Fibroblast of skin of left biceps (primary cell): ENCODE data around the gene NDUFA12.
A peak's percentile ranks its signal among the peaks of the same experiment; 100 is the strongest.
"Not testable (repeated sequence)": the region's sequence is repeated elsewhere in the genome, so short reads cannot be mapped to it uniquely, and the experiment has no call there.

Experiments used
- DNase-seq, 2 experiments: peaks; one replicate each; pipeline ENCODE4 v3.0.0-alpha.2; 2013; ENCODE audit warnings: low read depth in 2 of 2

NDUFA12 gene

DNA sequence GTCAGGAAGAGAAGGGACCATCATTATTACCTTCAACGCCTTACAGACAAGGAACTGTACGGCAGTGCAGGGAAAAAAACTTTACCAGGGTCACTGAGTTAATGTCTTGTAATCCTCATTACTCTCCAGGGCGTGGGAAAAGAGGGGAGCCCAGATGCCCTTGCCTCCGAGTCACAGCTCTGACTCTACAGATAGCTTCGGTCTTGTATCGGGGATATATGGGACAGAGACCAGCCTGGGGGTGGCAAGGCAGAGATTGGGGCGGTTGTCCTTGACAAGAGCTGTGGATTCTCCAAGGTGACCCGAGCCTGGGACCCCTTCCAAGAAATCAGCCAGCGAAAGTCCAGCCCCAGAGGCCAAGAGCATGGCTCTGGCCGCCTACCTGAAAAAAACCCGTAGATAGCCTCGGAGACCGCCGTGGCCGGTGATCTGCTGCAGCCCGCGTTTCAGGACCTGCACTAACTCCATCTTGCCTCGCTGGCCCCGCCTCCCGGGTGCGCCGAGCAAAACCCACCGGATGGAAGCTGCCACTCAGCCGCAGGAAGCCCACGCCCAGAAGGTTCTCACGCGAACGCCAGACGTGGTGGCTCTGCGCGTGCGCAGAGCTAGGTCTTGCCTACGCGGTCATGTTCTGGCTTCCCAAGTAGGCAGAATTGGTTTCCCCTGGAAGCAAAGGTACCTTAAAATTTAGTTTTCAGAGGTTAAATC, at the start of gene NDUFA12:
TSS of gene NDUFA12 (minus strand) at position 485 of the 708 bp plus-strand sequence. CDS start at position 468, 17 bp downstream.
- DNase-seq: peak; percentile 86

GRCh38 chr12:95051241-95051640, 47.7 kb upstream of the NDUFA12 start:
- DNase-seq: no peak

GRCh38 chr12:95037906-95038305, 34.4 kb upstream of the NDUFA12 start:
- no peak for DNase-seq

- DNase-seq: no peak
These were observed 31.3 kb upstream of the NDUFA12 start for GRCh38 chr12:95034750-95035149.

GRCh38 chr12:95022477-95022876, 19.0 kb upstream of the NDUFA12 start:
- no peak for DNase-seq

- no peak for DNase-seq
These were observed 14.0 kb upstream of the NDUFA12 start for GRCh38 chr12:95017482-95017881.

GRCh38 chr12:95016120-95016519, 12.6 kb upstream of the NDUFA12 start:
- no peak for DNase-seq

DNA sequence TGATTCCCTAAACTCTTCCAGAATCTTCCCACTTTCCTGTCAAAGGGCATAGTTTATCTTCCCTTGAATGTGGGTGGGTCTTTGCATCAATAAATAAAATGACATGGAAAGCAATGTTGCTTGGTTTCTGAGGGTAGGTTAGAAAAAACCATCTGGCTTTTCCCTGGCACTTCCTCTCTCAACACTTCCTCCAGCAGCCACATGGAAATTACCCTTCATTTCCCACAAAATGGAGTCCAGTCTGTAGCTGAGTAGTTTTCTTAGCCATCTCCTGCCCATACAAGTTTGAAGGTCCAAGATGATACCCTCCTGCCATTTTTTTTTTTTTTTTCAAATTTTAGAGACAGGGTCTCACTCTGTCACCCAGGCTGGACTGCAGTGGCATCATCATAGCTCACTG, 11.1 kb upstream of the NDUFA12 start:
- no peak for DNase-seq

DNA sequence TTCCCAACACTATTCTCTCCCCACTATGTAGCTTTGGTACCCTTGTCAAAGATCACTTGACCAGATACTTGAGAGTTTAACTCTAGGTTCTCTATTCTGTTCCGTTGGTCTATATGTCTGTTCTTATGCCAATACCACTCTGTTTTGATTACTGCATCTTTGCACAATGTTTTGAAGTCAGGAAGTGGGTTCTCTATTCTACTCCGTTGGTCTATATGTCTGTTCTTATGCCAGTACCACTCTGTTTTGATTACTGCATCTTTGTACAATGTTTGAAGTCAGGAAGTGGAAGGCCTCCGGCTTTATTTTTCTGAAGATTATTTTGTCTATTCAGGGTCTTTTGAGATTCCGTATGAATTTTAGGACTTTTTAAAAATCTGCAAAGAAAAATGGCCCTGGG, 2.7 kb upstream of the NDUFA12 start:
- no peak for DNase-seq

GRCh38 chr12:95004610-95005009, 1.1 kb upstream of the NDUFA12 start:
- DNase-seq: no peak

- no peak for DNase-seq
These were observed 400 bp upstream of the NDUFA12 start for GRCh38 chr12:95003921-95004272.

GRCh38 chr12:95002754-95003153, 743 bp downstream of the NDUFA12 start:
- no peak for DNase-seq

- no peak for DNase-seq
These were observed 5.2 kb downstream of the NDUFA12 start for GRCh38 chr12:94998326-94998725.

GRCh38 chr12:94997726-94998125, 5.8 kb downstream of the NDUFA12 start:
- no peak for DNase-seq

GRCh38 chr12:94997061-94997460, 6.4 kb downstream of the NDUFA12 start:
- DNase-seq: no peak

DNA sequence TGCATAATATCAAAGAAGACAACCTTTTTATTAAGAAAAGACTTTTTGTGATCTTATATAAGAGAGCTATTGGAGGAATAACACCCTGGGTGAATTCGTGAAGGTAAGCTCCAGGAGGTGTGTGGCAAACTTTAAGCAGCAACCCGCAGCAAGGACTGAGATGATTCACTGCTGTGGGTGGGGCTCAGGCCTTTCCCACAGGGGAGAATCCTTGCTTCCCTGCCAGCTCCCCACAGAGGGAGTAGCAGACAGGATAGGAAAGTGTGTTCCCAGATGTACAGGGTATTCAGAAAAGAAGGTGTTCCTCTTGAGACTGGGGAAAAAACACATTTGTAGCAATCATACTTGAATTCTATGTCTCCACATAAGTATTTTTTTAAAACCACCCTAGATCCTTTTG, 9.2 kb downstream of the NDUFA12 start:
- no peak for DNase-seq

GRCh38 chr12:94993855-94994254, 9.6 kb downstream of the NDUFA12 start:
- not testable (repeated sequence) for DNase-seq

GRCh38 chr12:94990222-94990621, 13.3 kb downstream of the NDUFA12 start:
- no peak for DNase-seq

GRCh38 chr12:94988471-94988870, 15.0 kb downstream of the NDUFA12 start:
- DNase-seq: no peak

- DNase-seq: no peak
These were observed 15.7 kb downstream of the NDUFA12 start for GRCh38 chr12:94987801-94988200.

- no peak for DNase-seq
These were observed 16.3 kb downstream of the NDUFA12 start for GRCh38 chr12:94987076-94987669.

DNA sequence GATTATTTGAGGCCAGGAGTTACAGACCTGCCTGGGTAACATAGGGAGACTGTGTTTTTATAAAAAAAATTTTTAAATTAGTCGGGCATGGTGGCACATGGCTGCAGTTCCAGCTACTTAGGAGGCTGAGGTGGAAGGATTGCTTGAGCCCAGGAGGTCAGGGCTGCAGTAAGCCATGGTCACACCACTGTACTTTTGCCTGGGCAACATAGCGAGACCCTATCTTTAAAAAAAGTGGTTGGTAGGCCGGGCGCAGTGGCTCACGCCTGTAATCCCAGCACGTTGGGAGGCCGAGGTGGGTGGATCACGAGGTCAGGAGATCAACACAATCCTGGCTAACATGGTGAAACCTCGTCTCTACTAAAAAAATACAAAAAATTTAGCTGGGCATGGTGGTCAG, 18.4 kb downstream of the NDUFA12 start:
- not testable (repeated sequence) for DNase-seq

DNA sequence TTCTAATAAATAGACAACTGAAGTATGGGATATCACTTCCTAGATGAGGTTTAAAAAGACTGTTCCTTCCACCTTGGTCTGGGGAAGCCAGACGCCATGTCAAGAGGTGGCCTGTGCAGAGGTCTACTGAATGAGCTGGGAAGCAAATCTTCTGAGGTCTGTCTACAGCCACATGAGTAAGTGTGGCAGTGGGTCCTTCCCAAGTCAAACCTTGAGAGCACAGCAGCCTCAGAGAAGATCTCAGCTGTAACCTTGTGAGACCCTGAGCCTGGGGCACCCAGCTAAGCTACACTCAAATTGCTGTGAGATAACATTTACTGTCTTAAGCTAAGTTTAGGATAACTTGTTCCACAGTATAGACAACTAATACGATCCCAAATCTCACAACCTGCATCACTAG, 20.2 kb downstream of the NDUFA12 start:
- no peak for DNase-seq

- DNase-seq: no peak
These were observed 21.0 kb downstream of the NDUFA12 start for GRCh38 chr12:94982456-94982855.
